Activated T-helper 2 cell treated with anti-CD3 and anti-CD28 coated beads, Interferon-gamma antibody, Interleukin-2, Interleukin-4, amounts not matched to agents 10 μg/mL and 5 μg/mL and 100 μg/mL, durations not matched to agents 14 hours and 24 hours and 36 hours (primary cell): ENCODE measurements around the gene USP6NL. TPM values are rescaled to one million over a fixed set of nuclear protein-coding genes. Genes with fewer than 3 reads are reported as not detected.

Experiments
- DNase-seq: peaks from one replicate; pipeline ENCODE4 v3.0.0; 2021; ENCODE audit warnings: low spot score
- H3K27ac Mint-ChIP-seq: one replicate; pipeline ENCODE4 v1.8.0; 2021; ENCODE audit warnings: mixed read lengths
- H3K27me3 Mint-ChIP-seq: one replicate; pipeline ENCODE4 v1.8.0; 2021; ENCODE audit warnings: low read depth, mixed read lengths
- H3K36me3 Mint-ChIP-seq: one replicate; pipeline ENCODE4 v1.8.0; 2021; ENCODE audit warnings: low read depth, mixed read lengths
- H3K4me1 Mint-ChIP-seq: one replicate; pipeline ENCODE4 v1.8.0; 2021; ENCODE audit warnings: low read depth, mixed read lengths
- H3K4me3 Mint-ChIP-seq: one replicate; pipeline ENCODE4 v1.8.0; 2021; ENCODE audit warnings: low read depth, mild to moderate bottlenecking, moderate library complexity, mixed read lengths
- H3K9me3 Mint-ChIP-seq: one replicate; pipeline ENCODE4 v1.8.0; 2021; ENCODE audit warnings: mixed read lengths
- intact Hi-C: fragments of 100-400 bp; cut with micrococcal nuclease; formaldehyde crosslinking; loops from one replicate; pipeline ENCODE4 v1.15.1; 2023
- total RNA-seq: library from RNA; stranded (reverse); gene quantifications from 2 replicates; pipeline ENCODE4 v1.2.3, GENCODE V29; 2022

USP6NL gene
- total RNA-seq, 1 donor from 2014 or later, result 0.50 TPM

GRCh38 chr10:11414314-11415038, 197.0 kb downstream of the USP6NL start:
- Mint-ChIP-seq H3K4me1 (no peaks in the 10 kb centered on the region), H3K27ac (no peak overlapping the region), H3K27me3 (peaks cover 13% of the 10 kb centered on the region), H3K36me3 (no peaks in the 10 kb centered on the region), H3K4me3 (no peak overlapping the region), H3K9me3 (peaks cover 15% of the 10 kb centered on the region)
- DNase-seq, result no peak
- intact Hi-C loops, result no loop called here

DNA sequence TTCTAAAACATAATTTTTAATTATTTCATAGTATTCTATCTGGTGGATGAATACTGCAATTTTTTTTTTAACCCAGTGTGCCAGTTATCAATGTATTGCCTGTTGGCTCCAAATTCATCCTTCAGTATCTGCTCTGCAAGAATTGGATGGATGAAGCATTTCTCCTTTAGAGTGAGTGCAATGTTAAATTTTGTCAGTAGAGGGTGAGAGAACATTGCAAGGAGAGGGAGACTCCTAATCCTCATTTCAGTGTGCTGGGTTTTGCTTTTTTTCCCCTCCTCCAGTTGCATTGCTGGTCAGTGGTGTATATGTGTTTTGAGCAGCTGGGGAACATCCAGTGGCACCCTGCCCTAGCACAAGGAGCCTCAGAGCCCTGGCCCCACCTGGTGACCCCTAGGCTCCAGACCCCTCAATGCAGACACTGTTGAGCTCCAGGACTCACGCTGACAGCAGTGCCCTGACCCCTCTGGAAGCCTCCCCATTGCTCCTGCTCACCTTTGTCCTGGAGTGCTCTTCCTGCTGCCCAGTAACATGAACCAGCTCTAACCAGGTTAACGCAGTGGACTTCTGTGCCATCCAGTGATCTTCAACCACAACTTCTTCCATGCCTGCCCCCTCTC, 199.4 kb downstream of the USP6NL start:
- peaks cover 11% of the 10 kb centered on the region for H3K27me3 Mint-ChIP-seq
- peaks cover 10% of the 10 kb centered on the region for H3K4me1 Mint-ChIP-seq
- no peak overlapping the region for H3K4me3 Mint-ChIP-seq
- peaks cover 6% of the 10 kb centered on the region for H3K36me3 Mint-ChIP-seq
- H3K27ac Mint-ChIP-seq, result no peak overlapping the region
- intact Hi-C loops, result no loop called here
- DNase-seq, result no peak
- peaks cover 5% of the 10 kb centered on the region for H3K9me3 Mint-ChIP-seq

DNA sequence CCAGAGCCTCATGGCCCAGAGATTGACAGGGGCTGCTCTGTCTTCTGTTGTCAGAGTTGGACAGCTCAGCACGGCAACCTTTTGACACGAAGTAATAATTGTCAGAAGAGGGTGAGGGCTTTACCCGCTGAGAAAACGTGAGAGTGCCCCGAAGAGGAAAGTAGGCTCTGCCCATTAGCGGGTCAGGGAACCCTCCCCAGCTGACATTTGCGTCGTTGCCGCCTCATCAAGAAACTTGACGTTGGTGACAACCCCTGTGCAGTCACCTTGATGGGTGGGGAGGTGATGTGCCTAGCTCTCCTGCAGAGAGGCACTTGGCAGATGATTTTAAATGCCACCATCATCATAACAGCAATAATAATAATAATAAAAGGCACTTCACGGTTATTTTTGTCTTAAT, 202.1 kb downstream of the USP6NL start:
- H3K4me1 Mint-ChIP-seq, result peaks cover 10% of the 10 kb centered on the region
- H3K27me3 Mint-ChIP-seq, result peaks cover 11% of the 10 kb centered on the region
- H3K4me3 Mint-ChIP-seq, result no peak overlapping the region
- H3K36me3 Mint-ChIP-seq, result peaks cover 6% of the 10 kb centered on the region
- peaks cover 5% of the 10 kb centered on the region for H3K9me3 Mint-ChIP-seq
- intact Hi-C loops, result no loop called here
- H3K27ac Mint-ChIP-seq, result no peak overlapping the region
- no peak for DNase-seq

GRCh38 chr10:11407939-11408338, 203.5 kb downstream of the USP6NL start:
- no peak for DNase-seq
- Mint-ChIP-seq H3K27me3 (peaks cover 11% of the 10 kb centered on the region), H3K4me1 (peaks cover 18% of the 10 kb centered on the region), H3K36me3 (peaks cover 13% of the 10 kb centered on the region), H3K27ac (no peak overlapping the region), H3K9me3 (peaks cover 9% of the 10 kb centered on the region), H3K4me3 (no peak overlapping the region)
- intact Hi-C loops, result no loop called here

DNA sequence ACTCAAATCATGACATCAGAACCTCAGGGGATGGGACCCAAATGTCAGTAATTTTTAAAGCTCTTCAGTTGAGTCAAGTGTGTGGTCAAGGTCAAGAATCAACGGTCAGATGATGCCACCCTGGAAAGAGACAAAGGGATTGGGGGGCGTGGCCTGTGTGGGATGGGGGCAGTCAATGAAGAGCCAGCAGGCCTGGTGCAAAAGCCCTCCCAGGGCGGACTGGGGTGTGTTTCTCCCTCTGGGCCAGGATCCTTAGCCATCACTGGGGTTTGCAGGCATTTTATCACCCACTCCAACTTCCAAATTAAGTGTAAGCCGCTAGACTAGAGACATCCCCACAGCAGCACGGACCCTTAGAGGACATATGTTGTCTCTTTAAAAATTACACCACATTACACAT, 204.7 kb downstream of the USP6NL start:
- Mint-ChIP-seq H3K9me3 (peaks cover 16% of the 10 kb centered on the region), H3K4me1 (peaks cover 27% of the 10 kb centered on the region), H3K4me3 (no peak overlapping the region), H3K36me3 (peaks cover 14% of the 10 kb centered on the region), H3K27ac (no peak overlapping the region), H3K27me3 (peaks cover 6% of the 10 kb centered on the region)
- DNase-seq, result no peak
- intact Hi-C loops, result no loop called here

DNA sequence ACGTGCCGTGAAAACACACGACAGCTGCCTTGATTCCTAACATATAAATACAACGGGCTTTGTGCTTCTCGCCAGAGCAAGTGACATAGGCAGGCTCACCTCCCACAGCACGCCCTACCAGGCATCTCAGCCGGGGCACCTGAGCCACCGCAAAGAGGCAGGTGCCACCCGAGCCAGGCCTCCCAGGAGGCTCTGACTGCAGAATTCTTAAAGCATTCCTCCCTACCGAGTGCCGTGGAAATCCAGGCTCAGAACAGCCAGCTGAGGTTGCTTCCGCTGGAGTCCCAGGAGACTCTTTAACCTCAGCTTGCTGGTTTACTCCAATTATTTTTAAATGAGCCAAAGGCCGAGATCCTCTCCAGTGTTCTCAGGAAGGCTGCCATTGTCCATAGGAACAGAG, 206.5 kb downstream of the USP6NL start:
- DNase-seq, result no peak
- Mint-ChIP-seq H3K27ac (no peak overlapping the region), H3K27me3 (no peaks in the 10 kb centered on the region), H3K4me3 (no peak overlapping the region), H3K36me3 (peaks cover 14% of the 10 kb centered on the region), H3K4me1 (peaks cover 42% of the 10 kb centered on the region), H3K9me3 (peaks cover 16% of the 10 kb centered on the region)
- intact Hi-C loops, result no loop called here

Other genes with a start within 250 kb of the USP6NL start
- gene ECHDC3, start 130.7 kb upstream of the USP6NL start, total RNA-seq, result 0.23 TPM in 1 of 2 replicates, not detected in the other
- gene PROSER2, start 211.7 kb upstream of the USP6NL start, total RNA-seq, result 0.37 and 0.39 TPM in 2 replicates